ENCODE results near the gene ZNF839. TPM values are rescaled to one million over a fixed set of nuclear protein-coding genes. Genes with fewer than 3 reads are reported as not detected.
A peak's percentile ranks its signal among the peaks of the same experiment; 100 is the strongest.
"Not testable (repeated sequence)": the region's sequence is repeated elsewhere in the genome, so short reads cannot be mapped to it uniquely, and the experiment has no call there.

ZNF839 gene
- total RNA-seq, 1 donor from 2014 or later = 7.4 TPM

DNA sequence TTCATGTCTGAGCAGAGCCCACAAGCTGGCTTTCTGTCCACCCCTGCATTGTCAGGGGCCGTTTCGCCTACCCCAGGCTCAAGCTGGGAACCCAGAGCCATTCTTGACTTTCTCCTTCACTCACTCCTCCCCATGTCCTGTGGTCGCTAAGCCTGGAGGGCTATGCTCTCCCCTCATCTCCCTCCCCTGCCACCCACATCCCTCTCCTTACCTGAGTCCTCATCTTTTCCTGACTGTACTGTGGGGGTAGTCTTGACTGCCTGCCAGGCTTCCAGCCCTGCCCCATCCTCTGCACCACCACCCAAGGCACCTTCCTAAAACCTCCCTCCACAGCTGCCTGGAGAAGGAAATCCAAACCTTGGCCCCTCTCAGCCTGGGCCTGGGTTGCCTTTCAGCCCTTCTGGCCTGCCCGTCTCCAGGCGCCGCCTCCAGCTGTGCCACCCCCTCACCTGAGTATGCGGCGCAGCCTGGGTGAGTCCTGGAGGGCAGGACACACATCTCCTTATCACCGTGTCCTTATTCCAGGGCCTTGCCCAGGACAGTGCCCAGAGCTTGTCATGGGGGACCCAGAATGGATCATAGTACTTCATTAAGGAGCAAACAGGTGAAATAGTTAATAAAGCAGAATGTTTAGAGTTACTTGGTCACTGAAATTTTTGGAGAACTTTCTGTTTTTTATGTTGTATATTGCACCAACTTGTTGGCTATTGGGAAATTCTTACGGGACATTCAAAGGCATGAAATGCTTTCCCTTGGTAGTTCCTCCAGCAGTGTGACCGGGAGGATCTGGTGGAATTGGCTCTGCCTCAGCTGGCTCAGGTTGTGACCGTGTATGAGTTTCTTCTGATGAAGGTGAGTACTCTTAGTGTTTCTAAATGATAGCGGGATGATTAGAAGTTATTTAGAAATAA, 14.5 kb downstream of the ZNF839 start:
- intact Hi-C loops (cut with micrococcal nuclease) = no loop called here
- DNase-seq (no peak), ATAC-seq (no peak)

DNA sequence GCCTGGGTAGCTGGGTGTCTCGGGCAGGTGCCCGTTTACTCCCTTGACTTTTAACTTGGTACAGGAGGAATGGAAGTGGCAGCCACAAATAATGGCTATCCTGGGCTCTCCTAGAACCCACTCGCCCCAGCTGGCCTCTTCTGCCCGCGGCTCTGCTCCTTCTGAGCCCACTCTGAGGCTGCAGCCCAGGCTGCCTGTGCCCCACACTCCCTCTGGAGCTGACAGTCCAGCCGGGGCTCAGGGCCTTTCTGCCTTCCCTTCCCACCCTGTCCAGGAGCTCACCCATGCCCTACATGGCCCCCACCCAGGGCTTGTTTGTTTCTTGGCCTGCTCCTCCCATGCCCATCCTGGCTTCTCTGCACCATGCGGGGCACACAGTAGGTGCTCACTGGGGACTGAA, 15.6 kb downstream of the ZNF839 start:
- no peak for ATAC-seq
- DNase-seq = no peak
- intact Hi-C loops (cut with micrococcal nuclease) = no loop called here

- DNase-seq (no peak), ATAC-seq (no peak)
- intact Hi-C loops (cut with micrococcal nuclease) = no loop called here
Measured at GRCh38 chr14:102338724-102339123, 19.2 kb downstream of the ZNF839 start.

GRCh38 chr14:102341566-102341965, 22.0 kb downstream of the ZNF839 start:
- ATAC-seq (peak; percentile 11), DNase-seq (no peak)
- intact Hi-C loops (cut with micrococcal nuclease) = no loop called here

DNA sequence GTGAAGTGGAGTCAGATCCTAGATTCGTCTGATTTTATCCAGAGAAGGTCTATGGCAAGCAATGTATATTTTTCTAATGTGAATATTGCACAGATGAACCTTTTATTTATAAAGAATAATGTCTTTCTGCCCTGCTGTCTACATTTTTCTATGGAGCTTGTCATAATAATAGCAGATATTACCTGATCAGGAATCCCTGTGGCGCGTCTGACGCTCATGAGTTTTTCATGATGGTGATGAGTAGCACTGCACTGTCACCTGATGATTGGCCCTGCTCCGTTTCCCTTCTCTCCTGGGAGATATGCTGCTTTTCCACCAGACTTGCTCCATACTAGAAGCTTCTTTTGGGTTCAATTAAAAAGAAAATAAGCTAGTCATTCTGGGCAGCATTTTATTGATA, 22.7 kb downstream of the ZNF839 start:
- ATAC-seq (no peak), DNase-seq (no peak)
- intact Hi-C loops (cut with micrococcal nuclease) = no loop called here

DNA sequence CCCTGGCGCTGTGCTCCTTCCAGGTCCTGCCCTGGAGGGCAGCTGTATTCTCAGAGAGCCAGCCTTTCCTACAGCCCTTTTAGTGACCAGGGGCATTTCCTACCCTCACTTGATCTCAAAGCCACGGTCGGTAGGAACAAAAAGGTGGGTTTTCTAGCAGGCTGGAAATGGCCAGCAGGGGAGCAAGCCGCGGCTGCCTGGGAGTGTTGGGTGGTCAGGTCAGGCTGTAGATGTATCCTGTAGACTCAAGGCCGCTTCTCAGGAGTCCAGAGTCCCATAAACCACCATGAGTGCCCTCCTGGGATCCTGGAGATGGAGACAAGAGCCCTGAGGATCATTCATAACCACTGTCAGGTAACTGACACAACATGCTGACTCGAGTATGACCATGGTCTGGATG, 24.5 kb downstream of the ZNF839 start:
- no peak for ATAC-seq
- DNase-seq = no peak
- intact Hi-C loops (cut with micrococcal nuclease) = no loop called here

- ATAC-seq (no peak), DNase-seq (no peak)
- intact Hi-C loops (cut with micrococcal nuclease) = no loop called here
Measured at GRCh38 chr14:102344485-102344884, 24.9 kb downstream of the ZNF839 start.

DNA sequence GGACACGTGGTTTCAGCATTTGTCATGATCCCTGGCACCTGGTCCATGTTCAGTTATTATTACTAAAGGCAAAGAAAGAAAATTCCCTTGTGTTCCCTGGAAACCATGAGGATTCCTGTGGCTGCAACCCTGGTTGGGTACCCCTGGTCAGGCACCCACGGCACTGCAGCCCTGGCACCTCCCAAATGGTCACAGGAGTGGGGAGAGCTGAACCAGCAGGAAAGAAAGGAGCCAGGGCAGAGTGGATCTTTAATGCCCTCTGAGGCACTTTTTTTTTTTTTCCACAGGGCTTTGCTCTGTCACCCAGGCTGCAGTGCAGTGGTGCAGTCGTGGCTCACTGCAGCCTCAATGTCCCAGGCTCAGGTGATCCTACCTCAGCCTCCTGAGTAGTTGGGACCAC, 25.7 kb downstream of the ZNF839 start:
- no peak for ATAC-seq
- no peak for DNase-seq
- intact Hi-C loops (cut with micrococcal nuclease) = no loop called here

DNA sequence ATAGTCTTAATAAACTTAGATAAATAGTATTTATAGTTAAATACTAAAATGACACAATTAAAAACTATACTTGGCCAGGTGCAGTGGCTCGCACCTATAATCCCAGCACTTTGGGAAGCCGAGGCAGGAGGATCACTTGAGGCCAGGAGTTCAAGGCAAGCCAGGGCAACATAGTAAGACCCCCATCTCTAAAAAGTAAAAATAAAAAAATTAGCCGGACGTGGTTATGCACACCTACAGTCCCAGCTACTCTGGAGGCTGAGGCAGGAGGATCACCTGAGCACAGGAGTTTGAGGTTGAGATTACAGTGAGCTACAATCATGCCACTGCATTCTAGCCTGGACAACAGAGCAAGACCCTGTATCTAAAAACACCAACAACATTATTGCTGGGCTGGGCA, 27.1 kb downstream of the ZNF839 start:
- DNase-seq (no peak), ATAC-seq (no peak)
- intact Hi-C loops (cut with micrococcal nuclease) = no loop called here

DNA sequence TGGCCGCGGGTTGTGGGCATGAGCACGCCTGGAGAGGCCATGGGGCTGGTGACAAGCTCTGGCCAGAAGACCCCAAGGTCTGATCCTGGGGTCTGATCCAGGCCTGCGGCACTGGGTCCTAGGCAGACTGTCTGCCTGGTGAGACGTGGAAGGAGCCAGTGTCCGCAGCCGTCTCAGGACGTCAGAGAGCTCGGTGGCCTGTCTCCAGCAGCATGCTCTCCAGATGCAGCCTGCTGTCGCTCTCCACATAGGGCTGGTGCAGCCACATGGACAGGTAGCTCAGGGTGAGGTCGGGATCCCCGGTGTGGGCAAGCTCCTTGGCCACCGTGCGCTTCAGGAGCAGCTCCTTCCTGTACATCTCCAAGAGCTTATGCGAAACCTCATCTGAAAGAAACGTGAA, 28.8 kb downstream of the ZNF839 start:
- intact Hi-C loops (cut with micrococcal nuclease) = no loop called here

GRCh38 chr14:102351023-102351422, 31.5 kb downstream of the ZNF839 start:
- intact Hi-C loops (cut with micrococcal nuclease) = no loop called here
- peak; percentile 46 for DNase-seq
- peak; percentile 76 for ATAC-seq

More for the DNA sequence above, 28.8 kb downstream of the ZNF839 start:
- no peak for ATAC-seq
- DNase-seq = no peak

DNA sequence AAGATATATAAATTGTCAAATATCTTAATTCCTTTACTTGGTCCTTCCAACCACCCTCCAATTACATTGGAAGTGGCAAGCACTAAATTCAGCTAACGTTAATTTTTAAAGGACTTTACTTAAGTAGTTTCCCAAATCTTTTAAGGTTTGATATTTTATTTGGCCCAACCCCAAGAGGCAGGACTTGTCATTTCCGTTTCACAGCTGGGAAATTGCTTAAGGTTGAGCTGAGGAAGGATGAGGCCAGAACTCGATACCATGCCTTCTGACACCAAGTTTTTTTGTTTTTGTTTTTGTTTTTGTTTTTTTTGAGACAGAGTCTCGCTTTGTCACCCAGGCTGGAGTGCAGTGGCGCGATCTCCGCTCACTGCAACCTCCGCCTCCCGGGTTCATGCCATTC, 32.0 kb downstream of the ZNF839 start:
- DNase-seq; intact Hi-C loops (cut with micrococcal nuclease): not testable (repeated sequence)
- peak; percentile 57 for ATAC-seq

- DNase-seq (no peak), ATAC-seq (no peak)
- intact Hi-C loops (cut with micrococcal nuclease) = no loop called here
Measured at GRCh38 chr14:102352213-102352612, 32.7 kb downstream of the ZNF839 start.

DNA sequence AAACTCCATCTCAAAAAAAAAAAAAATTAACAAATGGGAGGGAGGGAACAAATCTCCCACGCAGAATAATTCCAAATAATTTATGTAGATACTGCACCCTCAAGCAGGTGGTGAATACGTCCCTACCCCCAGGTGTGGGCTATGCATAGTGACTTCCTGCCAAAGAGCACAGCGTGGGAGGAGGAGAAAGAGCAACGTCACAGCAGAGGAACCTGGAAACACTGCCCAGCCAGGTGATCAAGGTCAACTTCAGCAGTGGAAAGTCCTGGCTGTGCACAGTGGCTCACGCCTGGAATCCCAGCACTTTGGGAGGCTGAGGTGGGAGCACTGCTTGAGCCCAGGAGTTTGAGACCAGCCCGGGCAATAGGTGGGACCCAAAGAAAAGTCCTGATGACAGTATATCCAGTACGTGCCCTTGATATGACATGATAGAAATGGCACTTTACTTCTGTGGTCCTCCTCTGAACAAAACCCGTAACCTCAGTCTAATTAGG, 33.6 kb downstream of the ZNF839 start:
- DNase-seq = no peak
- intact Hi-C loops (cut with micrococcal nuclease) = no loop called here
- ATAC-seq = no peak

GRCh38 chr14:102356280-102356679, 36.7 kb downstream of the ZNF839 start:
- no peak for ATAC-seq
- no peak for DNase-seq
- intact Hi-C loops (cut with micrococcal nuclease) = no loop called here

GRCh38 chr14:102359341-102359740, 39.8 kb downstream of the ZNF839 start:
- no peak for ATAC-seq
- DNase-seq = no peak

DNA sequence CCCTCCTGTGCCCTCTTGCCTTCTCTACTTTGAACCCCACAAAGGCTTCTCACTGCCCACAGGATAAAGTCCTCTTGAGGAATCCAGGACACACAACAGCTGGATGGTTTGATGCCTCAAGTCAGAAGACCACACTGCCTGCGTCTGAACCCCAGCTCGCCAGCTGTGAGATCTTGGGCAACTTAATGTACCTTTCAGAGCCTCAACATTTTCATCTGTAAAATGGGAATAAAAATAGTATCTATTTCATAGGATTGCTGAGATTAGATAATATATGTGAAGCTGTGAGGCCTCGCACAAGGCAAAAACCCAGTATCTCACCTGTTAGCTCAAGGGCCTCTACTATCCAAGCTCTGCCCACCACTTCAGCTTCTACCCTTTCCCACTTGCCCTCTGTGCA, 40.8 kb downstream of the ZNF839 start:
- ATAC-seq (no peak), DNase-seq (no peak)
- intact Hi-C loops (cut with micrococcal nuclease) = no loop called here

More at GRCh38 chr14:102359341-102359740, 39.8 kb downstream of the ZNF839 start:
- intact Hi-C loops (cut with micrococcal nuclease) = no loop called here

GRCh38 chr14:102362084-102362483, 42.5 kb downstream of the ZNF839 start:
- DNase-seq (no peak), ATAC-seq (peak; percentile 3)
- intact Hi-C loops (cut with micrococcal nuclease) = no loop called here

DNA sequence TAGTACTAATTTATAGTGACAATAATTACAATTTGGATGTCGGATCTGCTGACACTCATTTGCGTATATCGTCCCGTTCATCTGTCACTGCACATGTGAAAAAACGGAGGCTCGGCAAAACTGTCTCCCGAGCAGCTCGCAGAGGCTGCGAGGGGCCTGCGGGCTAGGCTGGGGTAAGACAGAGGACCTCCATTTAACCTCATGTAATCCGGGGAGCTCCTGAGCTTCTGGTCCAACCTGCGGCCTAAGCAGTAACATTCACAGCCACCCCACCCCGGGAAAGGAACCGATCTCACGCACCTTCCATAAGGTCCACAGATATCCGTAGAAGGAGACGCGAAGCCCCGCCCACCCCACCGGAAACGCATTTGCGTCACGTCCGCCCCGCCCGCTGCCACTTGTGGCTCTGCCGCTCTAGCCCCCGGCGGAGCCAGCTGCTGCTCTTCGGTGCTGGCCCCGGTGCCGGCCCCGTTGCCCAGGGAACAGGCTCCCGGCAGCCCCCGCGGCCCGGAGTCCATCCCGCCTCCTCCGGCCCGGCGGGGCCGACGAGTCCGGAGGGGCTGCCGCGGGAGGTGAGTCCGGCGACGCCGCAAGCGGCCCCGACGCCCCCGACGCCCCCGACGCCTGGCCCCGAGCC, 43.1 kb downstream of the ZNF839 start, which contains the start of the genes CINP and TECPR2:
CINP (minus strand) TSS at position 346 of the 637 bp plus-strand sequence; CDS start at position 307, 39 bp downstream.
TECPR2 (plus strand) TSS at position 397 of the 637 bp plus-strand sequence. CDS start 13,781 bp downstream, outside the sequence.
- peak; percentile 99 for DNase-seq
- peak; percentile 99 for ATAC-seq
- intact Hi-C loops (cut with micrococcal nuclease) = no loop called here
